Measurements from ENCODE around the gene GNA15.

DNA sequence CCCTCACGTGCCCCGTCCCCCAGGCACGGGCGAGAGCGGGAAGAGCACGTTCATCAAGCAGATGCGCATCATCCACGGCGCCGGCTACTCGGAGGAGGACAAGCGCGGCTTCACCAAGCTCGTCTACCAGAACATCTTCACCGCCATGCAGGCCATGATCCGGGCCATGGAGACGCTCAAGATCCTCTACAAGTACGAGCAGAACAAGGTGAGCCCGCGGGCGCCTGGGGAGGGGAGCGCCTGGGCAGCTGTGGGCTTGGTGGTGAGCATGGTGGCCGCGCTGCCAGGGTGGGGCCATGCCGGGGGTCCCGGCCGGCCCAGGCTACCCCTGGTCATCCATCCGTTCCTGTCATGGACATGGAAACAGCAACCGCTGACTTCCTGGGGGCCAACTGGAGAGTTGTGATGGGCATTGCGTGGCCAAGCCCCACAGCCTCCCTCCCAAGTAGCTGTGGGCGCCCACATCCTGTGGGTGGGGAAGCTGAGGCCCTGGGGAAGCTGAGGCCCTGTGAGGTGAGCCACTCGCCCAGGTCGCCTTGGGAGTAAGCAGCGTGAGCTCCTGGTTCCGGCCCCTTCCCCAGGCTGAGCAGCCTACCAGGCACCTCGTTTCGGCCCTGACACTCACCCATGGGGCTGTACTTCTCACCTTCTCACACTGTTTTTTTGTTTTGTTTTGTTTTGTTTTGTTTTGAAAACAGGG is 25.6 kb upstream of the GNA15 start:
- no peak for TF ChIP-seq POLR2A (IDR thresholded peaks at IDR 0.05)
- TF ChIP-seq, protein P1, sequence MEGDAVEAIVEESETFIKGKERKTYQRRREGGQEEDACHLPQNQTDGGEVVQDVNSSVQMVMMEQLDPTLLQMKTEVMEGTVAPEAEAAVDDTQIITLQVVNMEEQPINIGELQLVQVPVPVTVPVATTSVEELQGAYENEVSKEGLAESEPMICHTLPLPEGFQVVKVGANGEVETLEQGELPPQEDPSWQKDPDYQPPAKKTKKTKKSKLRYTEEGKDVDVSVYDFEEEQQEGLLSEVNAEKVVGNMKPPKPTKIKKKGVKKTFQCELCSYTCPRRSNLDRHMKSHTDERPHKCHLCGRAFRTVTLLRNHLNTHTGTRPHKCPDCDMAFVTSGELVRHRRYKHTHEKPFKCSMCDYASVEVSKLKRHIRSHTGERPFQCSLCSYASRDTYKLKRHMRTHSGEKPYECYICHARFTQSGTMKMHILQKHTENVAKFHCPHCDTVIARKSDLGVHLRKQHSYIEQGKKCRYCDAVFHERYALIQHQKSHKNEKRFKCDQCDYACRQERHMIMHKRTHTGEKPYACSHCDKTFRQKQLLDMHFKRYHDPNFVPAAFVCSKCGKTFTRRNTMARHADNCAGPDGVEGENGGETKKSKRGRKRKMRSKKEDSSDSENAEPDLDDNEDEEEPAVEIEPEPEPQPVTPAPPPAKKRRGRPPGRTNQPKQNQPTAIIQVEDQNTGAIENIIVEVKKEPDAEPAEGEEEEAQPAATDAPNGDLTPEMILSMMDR (IDR thresholded peaks at IDR 0.05), result no peak
